Islet of Langerhans (tissue), 1 donor: ENCODE data around the gene DGKI.

ENCODE experiments used
- FAIRE-seq: peaks from one replicate; lab custom pipeline; 2011; peaks lifted over from hg19 to GRCh38; lab: Jason Lieb, UNC

The DGKI gene

GRCh38 chr7:137404660-137405317 is 442.0 kb downstream of the DGKI start:
- no peak for FAIRE-seq

- no peak for FAIRE-seq
Measured at GRCh38 chr7:137403353-137403695, 443.4 kb downstream of the DGKI start.

- FAIRE-seq, result no peak
Measured at GRCh38 chr7:137402536-137403352, 444.0 kb downstream of the DGKI start.

GRCh38 chr7:137399827-137400823 is 446.6 kb downstream of the DGKI start:
- no peak for FAIRE-seq

GRCh38 chr7:137396051-137396450 is 450.7 kb downstream of the DGKI start:
- no peak for FAIRE-seq

- FAIRE-seq, result no peak
Measured at GRCh38 chr7:137395420-137395819, 451.4 kb downstream of the DGKI start.

- no peak for FAIRE-seq
Measured at GRCh38 chr7:137393570-137393969, 453.2 kb downstream of the DGKI start.

GRCh38 chr7:137390076-137390475 is 456.7 kb downstream of the DGKI start:
- FAIRE-seq, result no peak

- no peak for FAIRE-seq
Measured at GRCh38 chr7:137388916-137389315, 457.9 kb downstream of the DGKI start.

- FAIRE-seq, result no peak
Measured at GRCh38 chr7:137386966-137387365, 459.8 kb downstream of the DGKI start.

- FAIRE-seq, result no peak
Measured at GRCh38 chr7:137381045-137381444, 465.7 kb downstream of the DGKI start.

- FAIRE-seq, result no peak
Measured at GRCh38 chr7:137373507-137373906, 473.3 kb downstream of the DGKI start.

GRCh38 chr7:137371616-137372015 is 475.2 kb downstream of the DGKI start:
- no peak for FAIRE-seq

GRCh38 chr7:137366995-137367394 is 479.8 kb downstream of the DGKI start:
- no peak for FAIRE-seq

GRCh38 chr7:137363683-137364082 is 483.1 kb downstream of the DGKI start:
- FAIRE-seq, result no peak

- FAIRE-seq, result no peak
Measured at GRCh38 chr7:137360087-137360679, 486.6 kb downstream of the DGKI start.

GRCh38 chr7:137354961-137355360 is 491.8 kb downstream of the DGKI start:
- no peak for FAIRE-seq

- FAIRE-seq, result no peak
Measured at GRCh38 chr7:137354396-137354795, 492.4 kb downstream of the DGKI start.

GRCh38 chr7:137351941-137352340 is 494.8 kb downstream of the DGKI start:
- FAIRE-seq, result no peak

- FAIRE-seq, result no peak
Measured at GRCh38 chr7:137345799-137346449, 500.9 kb downstream of the DGKI start.

GRCh38 chr7:137343281-137343841 is 503.4 kb downstream of the DGKI start, which contains the start of gene PTN:
Gene PTN, minus strand, starts transcription at chr7:137343733. Its CDS starts 88,760 bp downstream, at chr7:137254973.
- no peak for FAIRE-seq
